HG03571 (cell line): Measurements from ENCODE around the gene FOSL2.

Experiments
- ATAC-seq: cut with Tn5 transposase; IDR thresholded peaks from one replicate; pipeline ENCODE4 v1.9.1; 2021; ENCODE audit not compliant: unreplicated experiment

FOSL2 gene

DNA sequence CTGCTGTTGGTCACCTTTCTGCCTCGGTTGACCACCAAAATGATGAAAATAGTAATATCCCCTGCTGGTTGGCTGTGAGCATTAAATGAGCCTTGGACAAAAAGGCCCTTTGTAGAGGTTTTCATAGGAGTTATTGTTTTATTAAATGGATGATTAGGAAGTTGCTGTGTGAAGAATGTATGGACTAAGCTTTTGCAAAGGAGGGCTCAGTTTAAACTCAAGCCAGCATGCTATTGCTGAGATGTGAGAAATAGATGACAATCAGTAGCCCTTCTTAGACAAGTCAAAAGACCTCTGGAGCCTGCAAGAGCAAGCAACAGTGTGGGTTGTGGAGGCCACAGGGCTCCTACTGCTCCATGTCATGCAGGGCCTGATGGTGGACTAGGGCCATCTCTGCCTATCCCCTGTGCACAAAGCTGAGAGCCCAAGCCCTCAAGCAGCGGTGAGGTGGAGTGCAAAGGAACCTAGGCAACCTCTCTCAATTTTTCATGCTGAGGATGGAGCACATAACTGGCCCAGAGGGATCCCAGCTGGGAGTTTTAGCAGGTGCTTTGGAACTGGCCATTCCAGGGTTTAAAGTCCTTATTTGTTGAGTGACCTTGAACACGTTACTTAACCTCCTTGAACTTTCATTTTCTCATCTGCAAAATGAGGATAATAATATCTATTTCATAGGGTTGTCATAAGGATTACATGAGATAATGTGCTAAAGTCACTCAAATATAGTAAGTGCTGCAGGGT, 37.1 kb downstream of the FOSL2 start:
- no peak for ATAC-seq

- ATAC-seq, result no peak
Observed at GRCh38 chr2:28430377-28430765, 37.7 kb downstream of the FOSL2 start.

DNA sequence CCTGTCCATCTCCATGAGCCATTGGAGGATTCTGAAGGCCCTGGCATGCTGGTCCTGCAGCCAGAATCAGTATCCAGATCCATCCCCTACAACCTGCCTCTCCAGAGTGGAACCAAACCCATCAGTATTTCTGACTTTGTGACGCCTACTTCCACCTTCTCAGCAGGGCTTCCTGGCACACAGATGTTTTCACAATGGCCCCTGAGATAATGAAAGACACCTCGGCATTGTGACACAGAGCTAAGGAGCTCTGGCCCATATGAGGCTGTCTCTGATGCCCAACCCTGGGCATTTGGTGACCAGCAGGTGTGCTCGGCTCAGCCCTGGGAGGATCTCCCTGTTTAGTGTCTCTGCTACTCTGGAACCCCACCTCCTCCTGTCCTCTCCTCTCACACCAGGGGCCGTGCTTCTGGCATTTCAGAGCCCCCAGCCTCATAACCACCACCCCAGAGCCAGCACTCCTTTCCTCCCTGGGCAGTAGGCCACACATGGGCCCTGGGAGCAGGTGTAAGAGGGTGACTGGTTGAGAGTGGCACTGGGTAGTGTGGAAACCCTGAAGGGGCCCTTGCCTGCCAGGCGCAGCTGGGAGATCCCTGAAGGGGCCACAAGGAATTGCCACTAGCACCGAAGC, 38.2 kb downstream of the FOSL2 start:
- no peak for ATAC-seq

- no peak for ATAC-seq
Observed at GRCh38 chr2:28431741-28432140, 39.1 kb downstream of the FOSL2 start.

DNA sequence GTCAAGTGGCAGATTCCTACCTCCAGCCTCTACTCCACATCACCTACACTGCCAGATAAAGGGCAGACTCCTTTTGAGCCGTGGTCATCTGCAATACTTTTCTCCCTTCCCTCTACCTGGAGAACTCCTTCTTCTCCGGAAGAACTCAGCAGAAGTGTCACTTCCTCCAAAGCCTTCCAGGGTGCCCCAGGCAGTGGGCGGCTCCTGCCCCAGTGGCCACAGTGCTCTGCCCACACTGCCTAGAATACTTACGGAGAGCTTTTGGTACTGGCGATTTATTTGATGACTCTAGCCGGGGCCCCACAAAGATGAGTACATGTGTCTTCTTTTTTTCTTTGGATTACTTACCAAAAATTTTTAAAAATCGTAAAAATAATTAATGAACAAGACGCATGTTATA, 39.7 kb downstream of the FOSL2 start:
- ATAC-seq, result no peak

DNA sequence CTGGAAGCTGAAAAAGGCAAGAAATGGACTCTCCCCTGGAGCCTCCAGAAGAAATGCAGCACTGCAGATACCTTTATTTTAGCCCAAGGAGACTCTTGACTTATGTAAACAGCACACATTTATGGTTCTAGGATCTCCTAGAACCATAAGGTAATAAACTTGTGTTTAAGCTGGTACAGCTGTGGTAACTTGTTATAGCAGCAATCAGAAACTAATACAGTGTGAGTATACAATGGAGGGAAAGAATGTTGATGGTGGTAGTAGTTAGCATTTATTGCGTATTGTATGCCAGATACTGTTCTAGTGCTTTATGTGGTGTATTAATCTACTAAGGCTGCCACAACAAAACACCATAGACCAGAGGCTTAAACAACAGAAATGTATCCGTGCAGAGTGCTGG, 40.6 kb downstream of the FOSL2 start:
- ATAC-seq, result no peak

DNA sequence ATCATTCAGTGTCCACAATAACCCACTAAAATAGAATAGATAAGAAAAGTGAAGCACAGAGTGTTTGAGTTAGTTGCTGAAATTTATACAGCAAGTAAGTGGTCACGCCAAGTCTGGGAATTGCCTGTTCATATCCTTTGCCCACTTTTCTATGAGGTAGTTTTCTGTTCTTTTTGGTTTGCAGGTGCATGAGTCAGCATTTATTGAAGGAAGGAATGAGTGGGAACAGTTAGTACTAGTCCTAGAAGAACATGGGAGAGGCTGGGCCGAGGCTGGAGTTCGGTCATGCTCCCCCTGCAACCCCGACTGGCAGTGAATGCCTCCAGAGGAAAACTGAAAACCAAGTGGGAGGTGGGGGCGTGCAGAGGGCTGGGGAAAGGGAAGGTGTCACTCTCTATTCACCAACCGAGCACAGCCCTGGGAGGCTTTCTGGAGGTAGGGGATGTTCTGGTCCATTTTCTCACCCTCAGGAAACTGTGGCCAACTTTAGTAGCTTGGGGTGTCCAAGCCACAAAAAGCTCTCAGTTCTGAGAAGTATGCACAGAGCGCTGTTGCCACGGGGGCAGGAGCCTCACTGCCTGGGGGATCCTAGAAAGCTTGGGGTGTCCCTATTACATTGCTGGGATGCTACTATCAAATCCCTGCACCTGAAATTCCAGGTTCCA, 41.4 kb downstream of the FOSL2 start:
- ATAC-seq, result no peak

- ATAC-seq, result no peak
Observed at GRCh38 chr2:28434600-28434989, 41.9 kb downstream of the FOSL2 start.

GRCh38 chr2:28435241-28435640, 42.6 kb downstream of the FOSL2 start:
- no peak for ATAC-seq

- no peak for ATAC-seq
Observed at GRCh38 chr2:28435814-28436351, 43.2 kb downstream of the FOSL2 start.

DNA sequence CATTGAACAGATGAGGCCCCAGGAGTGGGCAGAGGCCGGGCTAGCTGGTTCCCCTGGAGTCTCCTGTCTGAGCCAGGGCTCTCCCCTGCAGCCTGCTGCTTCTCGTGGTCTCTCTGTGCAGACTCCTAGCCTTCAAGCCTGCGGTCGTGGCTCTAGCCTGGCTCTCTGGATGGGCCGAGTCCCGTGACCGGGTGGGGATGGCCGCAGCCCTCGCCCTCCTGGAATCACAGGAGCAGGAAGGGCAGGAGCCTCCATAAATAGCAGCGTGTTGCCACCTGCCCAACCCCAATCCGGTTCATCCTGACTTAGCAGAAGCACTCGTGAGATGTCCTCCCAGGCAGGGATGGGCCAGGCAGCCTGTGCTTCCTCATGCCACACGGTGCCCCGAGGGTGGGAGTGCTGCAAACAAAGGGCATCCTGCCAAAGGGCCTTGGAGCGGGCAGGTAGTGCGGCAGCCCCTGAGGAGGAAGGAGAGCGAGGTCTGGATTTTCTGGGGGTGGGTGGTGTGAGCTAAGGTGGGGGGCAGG, 43.9 kb downstream of the FOSL2 start:
- ATAC-seq, result no peak

GRCh38 chr2:28437149-28437835, 44.6 kb downstream of the FOSL2 start:
- ATAC-seq, result no peak

DNA sequence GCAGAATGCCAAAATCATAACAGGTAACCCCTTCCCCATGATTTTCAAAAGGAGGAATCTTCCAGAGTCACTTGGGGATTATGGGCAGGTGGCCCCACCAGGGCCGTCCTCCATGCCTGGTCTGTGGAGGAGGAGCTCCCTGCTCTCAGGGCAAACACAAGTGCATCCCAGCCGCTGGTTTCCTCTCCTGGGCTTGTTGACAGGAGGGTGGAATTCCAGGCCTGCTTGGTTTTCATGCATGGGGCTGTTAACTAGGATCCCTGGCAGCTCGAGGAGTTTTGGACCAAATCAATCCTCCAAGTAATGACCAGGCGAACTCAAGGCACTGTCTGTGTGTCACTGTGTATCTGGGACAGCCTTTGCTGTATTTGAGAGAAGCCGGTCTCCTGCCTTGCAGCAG, 45.3 kb downstream of the FOSL2 start:
- no peak for ATAC-seq

DNA sequence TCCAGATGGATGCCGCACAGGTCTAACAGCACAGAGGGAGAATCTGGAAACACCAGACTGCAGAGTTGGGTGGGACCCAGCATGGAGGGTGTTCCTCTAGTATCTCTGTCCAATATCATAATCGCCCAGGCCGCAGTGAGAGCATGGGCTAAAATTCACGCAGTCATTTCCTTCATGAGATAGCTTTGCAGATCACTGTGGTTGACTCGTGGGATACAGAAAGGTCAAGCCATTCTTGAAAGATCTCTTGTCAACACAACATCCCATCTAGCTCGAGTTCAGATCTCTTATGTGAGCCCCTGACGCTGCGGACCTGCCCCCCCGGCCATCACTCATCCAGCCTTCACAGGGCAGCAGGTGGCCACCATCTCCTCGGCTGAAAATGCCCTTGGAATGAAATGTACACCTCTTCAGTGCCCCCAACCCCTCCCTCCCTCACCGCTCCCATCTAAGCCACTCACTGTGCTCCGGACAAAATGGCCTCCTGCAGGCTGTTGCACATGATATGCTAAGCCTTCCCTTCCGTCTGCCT, 45.9 kb downstream of the FOSL2 start:
- no peak for ATAC-seq

GRCh38 chr2:28439127-28439526, 46.5 kb downstream of the FOSL2 start:
- ATAC-seq, result no peak

- ATAC-seq, result no peak
Observed at GRCh38 chr2:28439763-28440162, 47.1 kb downstream of the FOSL2 start.

GRCh38 chr2:28442328-28442727, 49.7 kb downstream of the FOSL2 start:
- no peak for ATAC-seq

DNA sequence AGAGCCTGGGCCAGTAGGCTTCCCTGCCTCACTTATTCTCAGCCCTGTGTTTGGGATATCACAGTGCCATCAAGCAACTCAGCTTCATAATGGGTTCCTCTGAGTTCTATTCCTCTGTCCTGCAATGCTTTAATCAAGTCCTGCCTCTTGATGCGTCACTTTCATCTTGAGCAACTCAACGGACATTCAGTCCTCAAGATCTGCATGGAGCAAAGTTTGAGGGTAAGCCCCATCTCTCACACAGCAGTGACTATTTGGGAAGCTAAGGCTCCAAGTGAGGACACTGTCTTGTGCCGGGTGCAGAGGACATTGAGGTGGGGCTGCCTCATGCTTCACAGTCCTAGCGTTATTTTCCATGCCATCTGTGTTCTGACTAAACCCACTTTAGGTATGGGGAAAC, 52.3 kb downstream of the FOSL2 start:
- no peak for ATAC-seq

GRCh38 chr2:28445448-28446258, 53.0 kb downstream of the FOSL2 start:
- ATAC-seq, result no peak

DNA sequence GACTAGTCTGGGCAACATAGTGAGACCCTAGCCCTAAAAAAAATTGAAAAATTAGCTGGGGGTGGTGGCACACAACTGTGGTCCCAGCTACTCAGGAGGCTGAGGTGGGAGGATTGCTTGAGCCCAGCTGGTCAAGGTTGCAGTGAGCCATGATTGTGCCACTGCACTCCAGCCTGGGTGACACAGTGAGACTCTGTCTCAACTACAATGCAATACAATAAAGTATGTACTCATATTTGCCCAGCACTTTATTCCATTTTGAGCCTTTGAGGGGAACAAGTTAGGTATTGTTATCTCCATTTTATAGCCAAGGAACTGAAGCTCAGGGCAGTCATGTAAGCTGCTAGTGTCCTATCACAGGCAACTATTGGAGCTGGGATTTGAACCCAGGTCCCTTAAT, 53.9 kb downstream of the FOSL2 start:
- ATAC-seq, result no peak
